Stimulated activated CD8-positive, alpha-beta memory T cell treated with anti-CD3 and anti-CD28 coated beads, Interleukin-4, amount 100 ng/mL, for 4 hours (primary cell): ENCODE results near the gene ADAMTS7.
"Not testable (repeated sequence)": the region's sequence is repeated elsewhere in the genome, so short reads cannot be mapped to it uniquely, and the experiment has no call there.

Experiments
- DNase-seq, 2 donors: peaks; one replicate each; pipeline ENCODE4 v3.0.0-alpha.2; 2020; ENCODE audit warnings: low read depth in 2 of 2, low spot score in 1 of 2

The ADAMTS7 gene

DNA sequence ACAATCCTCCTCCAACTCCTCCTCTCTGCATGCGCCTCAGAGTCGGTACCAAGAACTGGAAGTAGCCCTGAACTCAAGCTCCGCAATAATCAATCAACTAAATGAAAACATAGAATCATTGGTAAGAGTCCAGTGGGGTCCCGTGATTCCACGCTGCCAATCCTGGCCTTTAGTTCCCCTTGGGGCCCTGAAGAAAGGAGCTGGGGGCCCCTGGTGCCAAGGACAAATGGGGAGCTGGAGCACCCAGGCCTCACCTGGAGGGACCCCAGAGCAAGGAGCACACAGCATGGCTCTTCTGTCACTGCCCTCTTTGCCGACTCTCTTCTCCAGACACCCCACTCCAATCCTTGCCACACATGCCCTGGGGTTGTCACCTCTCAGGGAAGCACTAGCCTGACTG lies 80.3 kb downstream of the ADAMTS7 start:
- DNase-seq: no peak

DNA sequence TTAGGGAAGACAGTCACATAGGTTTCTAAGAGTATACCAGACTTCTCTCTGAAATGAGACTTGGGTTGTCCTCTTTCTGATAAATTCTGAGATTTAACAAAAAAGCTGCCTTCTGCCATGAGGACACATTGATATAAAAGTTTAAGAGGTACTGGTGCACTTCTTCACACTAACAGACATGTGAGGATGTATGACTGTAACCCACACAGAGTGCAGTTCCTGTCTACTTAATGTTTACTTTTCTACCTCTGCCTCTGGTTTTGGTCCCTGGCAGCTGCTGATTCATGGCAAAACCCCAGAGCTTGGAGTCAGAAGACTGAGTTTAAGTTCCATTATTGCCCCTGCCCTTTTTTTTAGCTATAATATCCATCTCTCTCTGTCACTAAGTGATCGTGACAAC lies 82.8 kb downstream of the ADAMTS7 start:
- not testable (repeated sequence) for DNase-seq

DNA sequence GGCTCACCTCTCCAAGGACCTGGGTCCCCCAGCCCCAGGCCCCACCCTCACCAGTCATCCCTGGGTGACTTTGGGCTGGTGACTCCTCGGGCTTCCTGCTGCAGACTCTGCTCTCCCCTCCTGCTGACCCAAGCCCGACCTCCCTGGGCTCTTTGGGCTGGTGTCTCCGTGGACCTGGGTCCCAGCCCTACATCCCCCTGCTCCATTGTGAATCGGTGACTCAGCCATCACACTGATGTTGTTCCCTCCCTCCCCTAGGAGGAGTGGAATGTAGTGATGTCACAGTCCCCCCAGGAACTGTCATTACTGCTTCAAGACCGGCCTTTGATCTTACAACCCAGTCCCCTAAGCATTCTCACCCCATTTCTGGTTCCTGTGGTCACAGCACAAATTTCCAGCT lies 83.7 kb downstream of the ADAMTS7 start:
- DNase-seq: no peak

DNA sequence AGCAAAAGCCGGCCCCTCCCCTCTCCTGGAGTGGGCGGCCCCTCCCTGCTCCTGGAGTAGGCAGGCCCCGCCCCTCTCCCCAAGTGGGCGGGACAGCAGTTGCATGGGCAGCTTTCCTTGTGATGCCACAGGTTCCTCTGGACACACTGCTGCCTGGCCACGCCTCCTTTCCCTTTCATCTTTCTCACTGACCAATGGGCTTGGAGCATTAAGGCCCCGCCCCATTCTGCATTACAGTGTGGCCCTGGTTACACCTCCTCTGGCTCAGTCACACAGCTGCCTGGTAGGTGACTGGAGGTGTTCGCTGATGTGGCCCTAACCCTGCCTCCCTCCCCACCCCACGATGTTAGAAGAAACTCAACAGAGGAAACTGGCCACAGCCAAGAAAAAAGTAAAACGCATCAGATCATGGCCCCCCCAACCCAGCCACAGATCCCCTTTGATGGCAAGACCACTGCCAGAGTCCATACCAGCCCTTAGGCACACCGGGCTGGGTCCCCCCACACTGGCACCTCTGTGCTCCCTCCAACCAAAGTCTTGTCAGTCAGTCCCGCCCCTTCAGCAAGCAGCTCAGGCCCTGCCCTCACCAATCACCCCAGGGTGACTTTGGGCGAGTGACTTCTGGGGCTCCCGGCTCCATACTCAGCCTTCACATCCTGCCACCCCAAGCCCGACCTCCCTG lies 84.3 kb downstream of the ADAMTS7 start:
- no peak for DNase-seq

DNA sequence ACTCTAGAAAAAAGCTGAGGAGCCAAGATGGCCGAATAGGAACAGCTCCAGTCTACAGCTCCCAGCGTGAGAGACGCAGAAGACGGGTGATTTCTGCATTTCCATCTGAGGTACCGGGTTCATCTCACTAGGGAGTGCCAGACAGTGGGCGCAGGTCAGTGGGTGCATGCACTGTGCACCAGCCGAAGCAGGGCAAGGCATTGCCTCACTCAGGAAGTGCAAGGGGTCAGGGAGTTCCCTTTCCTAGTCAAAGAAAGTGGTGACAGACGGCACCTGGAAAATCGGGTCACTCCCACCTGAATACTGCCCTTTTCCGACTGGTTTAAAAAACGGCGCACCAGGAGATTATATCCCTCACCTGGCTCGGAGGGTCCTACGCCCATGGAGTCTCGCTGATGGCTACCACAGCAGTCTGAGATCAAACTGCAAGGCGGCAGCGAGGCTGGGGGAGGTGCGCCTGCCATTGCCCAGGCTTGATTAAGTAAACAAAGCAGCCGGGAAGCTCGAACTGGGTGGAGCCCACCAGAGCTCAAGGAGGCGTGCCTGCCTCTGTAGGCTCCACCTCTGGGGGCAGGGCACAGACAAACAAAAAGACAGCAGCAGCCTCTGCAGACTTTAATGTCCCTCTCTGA lies 91.3 kb downstream of the ADAMTS7 start:
- not testable (repeated sequence) for DNase-seq

DNA sequence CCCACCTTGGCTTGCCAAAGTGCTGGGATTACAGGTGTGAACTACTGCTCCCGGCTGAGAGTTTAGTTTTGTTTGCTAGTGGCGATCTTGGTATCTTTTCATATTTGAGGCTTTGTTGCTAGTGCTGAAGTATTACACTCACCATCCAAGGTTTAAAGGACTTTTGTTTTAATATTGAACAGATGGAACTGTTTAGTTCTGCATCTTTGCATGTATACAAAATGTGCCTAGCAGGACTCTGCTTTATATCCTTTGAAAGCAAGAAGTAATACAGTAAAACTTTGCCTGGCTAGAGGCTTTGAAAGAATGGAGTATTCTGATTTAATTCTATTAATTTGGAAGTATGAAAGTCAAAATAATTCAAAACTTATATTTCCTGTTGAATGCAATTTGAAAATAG lies 92.4 kb downstream of the ADAMTS7 start:
- no peak for DNase-seq

DNA sequence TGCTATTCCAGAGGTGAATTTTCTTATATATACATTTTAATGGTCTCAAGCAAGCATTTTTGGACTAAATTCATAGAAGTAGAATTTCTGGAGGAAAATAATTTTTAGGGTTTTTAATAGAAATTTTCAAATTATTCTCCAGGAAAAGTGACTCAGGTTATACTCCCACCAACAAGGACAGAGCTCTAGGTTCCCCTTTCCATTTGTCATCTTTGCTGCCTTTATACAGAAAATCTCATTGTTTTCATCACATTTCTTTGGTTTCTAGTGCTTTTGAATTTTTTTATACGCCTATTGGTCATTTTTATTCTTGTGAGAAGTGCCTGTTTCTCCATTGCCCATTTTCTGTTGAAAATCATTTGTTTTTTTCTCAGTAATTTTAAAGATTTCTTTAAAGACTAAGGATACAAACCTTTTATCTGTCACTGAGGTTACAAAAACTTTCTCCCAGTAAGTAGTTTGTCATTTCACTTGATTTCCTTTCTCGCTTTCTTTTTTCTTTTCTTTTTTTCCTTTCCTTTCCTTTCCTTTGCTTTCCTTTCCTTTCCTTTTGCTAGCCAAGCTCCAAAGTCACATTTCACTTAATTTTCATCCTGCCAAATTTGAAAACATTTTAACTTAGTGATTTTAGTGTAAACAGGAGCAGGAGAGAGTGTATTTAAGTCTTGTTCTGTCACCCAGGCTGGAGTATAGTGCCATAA lies 93.2 kb downstream of the ADAMTS7 start:
- DNase-seq: no peak

DNA sequence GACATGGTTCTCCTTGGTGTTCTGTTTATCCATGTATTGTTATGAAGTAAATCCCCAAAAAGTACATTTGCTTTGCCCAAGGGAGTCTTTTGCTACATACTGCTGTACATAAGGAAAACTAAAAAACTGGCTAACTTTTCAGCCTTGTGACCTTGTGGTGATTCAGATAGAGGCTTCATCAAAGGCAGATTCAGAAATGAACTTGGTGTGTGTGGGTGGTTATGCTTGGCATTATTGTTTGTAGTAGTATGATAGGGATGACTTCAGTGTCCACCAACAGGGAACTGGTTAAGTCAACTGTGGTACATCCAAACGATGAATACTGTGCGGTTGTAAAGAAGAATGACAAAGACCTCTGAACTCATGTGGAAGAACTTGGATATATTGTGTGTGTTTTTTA lies 94.6 kb downstream of the ADAMTS7 start:
- no peak for DNase-seq

DNA sequence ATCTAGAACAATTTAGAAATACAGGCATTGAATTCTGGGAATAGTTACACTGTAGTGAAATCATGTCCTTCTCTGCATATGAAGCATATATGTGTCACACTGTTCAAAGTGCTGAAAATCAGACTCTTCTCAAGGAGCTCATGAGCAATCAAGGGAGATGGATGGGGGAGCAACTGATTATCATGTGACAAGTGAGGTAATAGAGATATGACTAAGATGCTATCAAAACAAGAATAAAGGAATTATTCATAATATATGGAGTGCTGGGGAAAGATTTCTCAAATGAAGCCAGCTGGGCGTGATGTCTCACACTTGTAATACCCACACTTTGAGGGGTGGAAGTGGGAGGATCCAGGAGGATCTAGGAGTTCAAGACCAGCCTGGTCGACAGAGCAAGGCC lies 95.3 kb downstream of the ADAMTS7 start:
- DNase-seq: no peak

DNA sequence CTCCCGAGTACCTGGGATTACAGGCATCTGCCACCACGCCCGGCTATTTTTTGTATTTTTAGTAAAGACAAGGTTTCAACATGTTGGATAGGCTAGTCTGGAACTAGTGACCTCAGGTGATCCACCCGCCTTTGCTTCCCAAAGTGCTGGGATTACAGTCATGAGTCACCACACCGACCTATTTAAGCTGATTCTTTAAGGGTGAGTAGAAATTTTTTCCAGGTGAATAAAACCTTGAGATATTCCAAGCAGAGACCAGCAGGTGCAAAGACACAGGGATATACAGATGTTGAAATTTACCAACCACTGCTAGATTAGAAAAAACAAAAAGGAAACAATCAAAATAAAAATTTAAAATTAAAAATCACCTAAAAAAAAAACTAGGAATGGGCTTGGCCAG lies 95.8 kb downstream of the ADAMTS7 start:
- DNase-seq: no peak

DNA sequence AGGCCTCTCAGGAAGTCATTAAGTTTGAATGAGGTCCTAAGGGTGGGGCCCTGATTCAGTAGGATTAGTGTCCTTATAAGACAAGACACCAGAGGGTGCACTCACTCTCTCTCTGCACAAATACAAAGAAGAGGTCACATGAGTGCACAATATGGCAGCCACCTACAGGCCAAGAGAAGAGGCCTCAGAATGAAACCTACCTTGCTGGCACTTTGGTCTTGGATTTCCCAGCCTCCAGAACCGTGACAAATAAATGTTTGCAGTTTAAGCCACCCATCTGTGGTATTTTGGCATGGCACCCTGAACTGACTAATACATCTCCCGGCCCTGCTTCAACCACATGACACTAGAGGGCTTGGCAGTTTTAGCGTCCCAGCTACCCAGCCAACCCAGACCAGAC lies 96.4 kb downstream of the ADAMTS7 start:
- no peak for DNase-seq

DNA sequence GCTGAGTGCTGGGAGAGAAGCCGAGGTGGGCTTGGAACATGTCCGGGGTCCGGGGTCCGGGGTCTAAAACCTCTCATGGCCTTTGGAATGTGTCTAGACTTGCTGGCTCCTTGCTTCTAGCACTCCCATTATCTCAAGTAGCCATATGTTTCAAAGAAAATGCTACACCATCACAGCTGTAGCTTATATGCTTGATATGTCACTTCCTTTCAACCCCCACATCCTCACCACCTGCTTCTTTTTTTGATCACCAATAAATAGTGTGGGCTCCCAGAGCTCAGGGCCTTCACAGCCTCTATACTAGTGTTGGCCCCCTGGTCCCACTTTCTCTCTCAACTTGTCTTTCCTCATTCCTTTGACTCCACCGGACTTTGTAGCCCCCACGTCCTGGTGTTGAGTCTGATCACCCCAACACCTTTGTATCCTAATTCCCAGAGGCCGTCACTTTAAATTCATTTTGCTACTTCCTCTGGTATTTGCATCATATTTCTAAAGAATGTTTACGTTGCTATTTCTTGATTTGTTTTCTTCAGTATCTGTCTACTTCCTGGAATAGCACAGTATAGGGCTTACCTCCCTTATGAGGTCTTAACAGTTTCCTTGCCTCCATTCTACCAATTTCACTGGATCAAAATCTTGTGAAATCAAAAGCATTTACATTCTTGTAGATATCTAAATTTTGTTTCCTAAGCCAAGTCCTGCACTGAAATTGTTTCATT lies 98.3 kb downstream of the ADAMTS7 start:
- DNase-seq: no peak

DNA sequence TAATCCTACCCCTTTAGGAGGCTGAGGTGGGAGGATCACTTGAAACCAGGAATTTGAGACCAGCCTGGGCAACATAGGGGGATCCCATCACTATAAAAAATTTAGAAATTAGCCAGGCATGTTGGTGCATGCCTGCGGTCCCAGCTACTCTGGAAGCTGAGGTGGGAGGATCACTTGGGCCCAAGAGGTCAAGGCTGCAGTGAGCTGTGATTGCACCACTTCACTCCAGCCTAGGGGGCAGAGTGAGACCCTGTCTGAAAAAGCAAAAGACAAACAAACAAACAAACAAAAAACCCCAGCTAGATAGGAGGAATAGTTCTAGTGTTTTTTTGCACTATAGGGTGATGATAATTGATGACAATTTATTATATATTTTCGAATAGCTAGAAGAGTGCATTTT lies 99.6 kb downstream of the ADAMTS7 start:
- DNase-seq: no peak

DNA sequence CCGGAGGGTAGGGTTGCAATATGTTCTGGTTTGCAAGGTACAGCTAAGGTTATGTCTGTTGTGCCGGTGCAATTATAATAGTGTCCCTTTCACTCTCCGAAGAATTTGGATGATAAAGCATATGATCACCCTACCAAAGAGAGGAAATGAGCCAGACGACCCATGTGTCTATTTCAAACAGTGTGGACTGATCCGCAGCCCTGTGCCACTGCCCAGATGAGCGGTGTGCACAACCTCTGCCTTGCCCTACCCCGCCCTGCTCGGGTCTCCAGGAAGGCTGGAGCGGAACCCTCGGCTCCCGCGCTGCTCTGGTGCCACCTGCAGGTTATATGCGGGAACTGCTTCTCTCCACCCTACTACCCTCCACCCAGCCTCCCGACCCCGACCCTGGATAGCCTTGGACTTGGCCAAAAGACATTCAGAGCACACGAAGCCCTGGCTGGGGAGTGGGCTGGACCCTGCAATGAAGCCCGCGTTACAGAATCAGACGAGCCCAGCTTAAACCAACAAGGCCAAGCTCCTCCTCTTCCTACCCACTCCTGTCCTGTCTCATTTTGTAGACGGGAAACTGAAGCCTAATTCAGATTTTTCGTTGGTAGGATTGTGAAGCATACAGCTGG lies 101.9 kb downstream of the ADAMTS7 start:
- DNase-seq: peak; percentile 20 to 31
